ENCODE results near the gene CSGALNACT2.

DNA sequence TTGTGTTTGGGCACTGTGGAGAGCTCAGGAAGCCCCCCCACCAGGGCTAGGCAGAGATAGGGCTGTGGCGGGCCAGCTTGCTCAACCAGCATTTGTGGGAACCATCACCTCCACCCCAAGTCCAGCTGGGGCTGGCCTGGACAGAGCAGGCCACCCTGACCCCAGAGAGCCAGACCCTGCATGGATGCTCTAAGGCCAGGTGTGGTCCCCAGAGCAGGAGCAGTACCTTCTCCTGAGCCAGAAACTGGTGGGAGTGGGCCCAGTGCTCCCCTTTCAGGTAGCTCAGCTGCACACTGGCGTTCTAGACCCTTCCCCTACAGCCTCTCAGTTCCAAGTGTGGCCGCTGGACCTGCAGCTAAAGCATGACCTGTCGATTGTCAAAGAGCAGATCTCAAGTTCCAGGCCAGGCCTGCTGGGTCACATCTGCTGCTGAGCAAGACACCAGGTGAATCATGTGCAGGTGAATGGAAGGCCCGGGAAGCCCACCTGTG, 71.5 kb downstream of the CSGALNACT2 start:
- TF ChIP-seq EZH2 (IDR thresholded peaks at IDR 0.05; ENCODE audit: insufficient read depth, poor library complexity, severe bottlenecking) (no peak), EZH2phosphoT487 (IDR thresholded peaks at IDR 0.05; ENCODE audit: insufficient read depth, low read depth) (no peak)

Data from GM23248 (cell line).